Measurements from ENCODE around the gene GPN2. TPM values are rescaled to one million over a fixed set of nuclear protein-coding genes. Genes with fewer than 3 reads are reported as not detected.
A peak's percentile ranks its signal among the peaks of the same experiment; 100 is the strongest.

Gene GPN2
- total RNA-seq, 1 experiment from 2014 or later: 32.0 TPM

- no peak overlapping the region for H3K4me3 Mint-ChIP-seq (ENCODE audit: unreplicated experiment)
- no peaks in the 10 kb centered on the region for H3K36me3 ChIP-seq (ENCODE audit: control insufficient read depth, insufficient read depth, low read length)
- H3K4me3 ChIP-seq (ENCODE audit: low read depth, low read length): no peak overlapping the region
- peaks cover 22% of the 10 kb centered on the region for H3K36me3 Mint-ChIP-seq (ENCODE audit: insufficient read depth, unreplicated experiment)
- intact Hi-C loops (cut with micrococcal nuclease; ENCODE audit: unreplicated experiment): no loop called here
- TF ChIP-seq, protein P1, sequence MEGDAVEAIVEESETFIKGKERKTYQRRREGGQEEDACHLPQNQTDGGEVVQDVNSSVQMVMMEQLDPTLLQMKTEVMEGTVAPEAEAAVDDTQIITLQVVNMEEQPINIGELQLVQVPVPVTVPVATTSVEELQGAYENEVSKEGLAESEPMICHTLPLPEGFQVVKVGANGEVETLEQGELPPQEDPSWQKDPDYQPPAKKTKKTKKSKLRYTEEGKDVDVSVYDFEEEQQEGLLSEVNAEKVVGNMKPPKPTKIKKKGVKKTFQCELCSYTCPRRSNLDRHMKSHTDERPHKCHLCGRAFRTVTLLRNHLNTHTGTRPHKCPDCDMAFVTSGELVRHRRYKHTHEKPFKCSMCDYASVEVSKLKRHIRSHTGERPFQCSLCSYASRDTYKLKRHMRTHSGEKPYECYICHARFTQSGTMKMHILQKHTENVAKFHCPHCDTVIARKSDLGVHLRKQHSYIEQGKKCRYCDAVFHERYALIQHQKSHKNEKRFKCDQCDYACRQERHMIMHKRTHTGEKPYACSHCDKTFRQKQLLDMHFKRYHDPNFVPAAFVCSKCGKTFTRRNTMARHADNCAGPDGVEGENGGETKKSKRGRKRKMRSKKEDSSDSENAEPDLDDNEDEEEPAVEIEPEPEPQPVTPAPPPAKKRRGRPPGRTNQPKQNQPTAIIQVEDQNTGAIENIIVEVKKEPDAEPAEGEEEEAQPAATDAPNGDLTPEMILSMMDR (IDR thresholded peaks at IDR 0.05; ENCODE audit: insufficient read depth in 1 of 2, low read depth in 1 of 2, low read length in 1 of 2, severe bottlenecking in 1 of 2, unreplicated experiment in 1 of 2): no peak
- ChIA-PET POLR2A (no interaction called here), CTCF (no interaction called here)
- H3K4me1 Mint-ChIP-seq (ENCODE audit: low read depth, unreplicated experiment): no peaks in the 10 kb centered on the region
- no peaks in the 10 kb centered on the region for H3K4me1 ChIP-seq
- no peak for DNase-seq
- BruUV-seq (replicated peaks): no TSS peak
- no peaks in the 10 kb centered on the region for H3K27me3 Mint-ChIP-seq (ENCODE audit: insufficient read depth, unreplicated experiment)
- H3K9me3 ChIP-seq: no peaks in the 10 kb centered on the region
- H3K27me3 ChIP-seq (replicated peaks; ENCODE audit: control insufficient read depth, insufficient read depth, low read length): no peaks in the 10 kb centered on the region
- no peaks in the 10 kb centered on the region for H3K9me3 Mint-ChIP-seq (ENCODE audit: unreplicated experiment)
- no peak overlapping the region for H3K27ac Mint-ChIP-seq (ENCODE audit: unreplicated experiment)
Measured at GRCh38 chr1:26854906-26855305, 35.2 kb downstream of the GPN2 start.

DNA sequence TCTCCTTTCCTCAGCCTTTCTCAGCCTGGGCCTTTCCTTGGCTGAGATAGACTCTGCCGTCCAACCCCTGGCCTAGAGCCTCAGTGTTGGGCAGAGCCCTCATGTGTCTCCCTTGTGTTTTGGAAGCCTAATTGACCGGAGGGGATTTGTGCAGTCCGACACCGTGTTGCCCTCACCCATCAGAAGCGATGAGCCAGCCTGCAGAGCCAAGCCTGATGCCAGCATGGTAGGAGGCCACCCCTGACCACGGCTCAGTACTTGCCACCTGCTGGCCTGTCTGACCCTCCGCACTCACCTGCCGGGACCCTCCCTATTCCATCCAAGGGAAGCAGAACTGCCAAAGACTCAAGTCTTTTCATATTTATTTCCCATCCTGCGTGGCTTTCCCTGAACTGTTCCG lies 36.5 kb downstream of the GPN2 start:
- H3K4me3 Mint-ChIP-seq (ENCODE audit: unreplicated experiment): no peak overlapping the region
- DNase-seq: no peak
- peaks cover 22% of the 10 kb centered on the region for H3K36me3 Mint-ChIP-seq (ENCODE audit: insufficient read depth, unreplicated experiment)
- TF ChIP-seq, protein P1 (IDR thresholded peaks at IDR 0.05; ENCODE audit: insufficient read depth in 1 of 2, low read depth in 1 of 2, low read length in 1 of 2, severe bottlenecking in 1 of 2, unreplicated experiment in 1 of 2): no peak
- Histone ChIP-seq H3K9me3 (no peaks in the 10 kb centered on the region), H3K4me1 (no peaks in the 10 kb centered on the region), H3K27me3 (replicated peaks; ENCODE audit: control insufficient read depth, insufficient read depth, low read length) (no peaks in the 10 kb centered on the region), H3K4me3 (ENCODE audit: low read depth, low read length) (no peak overlapping the region), H3K36me3 (ENCODE audit: control insufficient read depth, insufficient read depth, low read length) (no peaks in the 10 kb centered on the region)
- no peaks in the 10 kb centered on the region for H3K9me3 Mint-ChIP-seq (ENCODE audit: unreplicated experiment)
- no peaks in the 10 kb centered on the region for H3K4me1 Mint-ChIP-seq (ENCODE audit: low read depth, unreplicated experiment)
- intact Hi-C loops (cut with micrococcal nuclease; ENCODE audit: unreplicated experiment): loop anchor here (1.0 kb wide), 2 partner anchors 12 to 25 kb away; no protein-coding TSS in a partner anchor
- POLR2A ChIA-PET: no interaction called here
- no TSS peak for BruUV-seq (replicated peaks)
- CTCF ChIA-PET: no interaction called here
- no peak overlapping the region for H3K27ac Mint-ChIP-seq (ENCODE audit: unreplicated experiment)
- no peaks in the 10 kb centered on the region for H3K27me3 Mint-ChIP-seq (ENCODE audit: insufficient read depth, unreplicated experiment)

DNA sequence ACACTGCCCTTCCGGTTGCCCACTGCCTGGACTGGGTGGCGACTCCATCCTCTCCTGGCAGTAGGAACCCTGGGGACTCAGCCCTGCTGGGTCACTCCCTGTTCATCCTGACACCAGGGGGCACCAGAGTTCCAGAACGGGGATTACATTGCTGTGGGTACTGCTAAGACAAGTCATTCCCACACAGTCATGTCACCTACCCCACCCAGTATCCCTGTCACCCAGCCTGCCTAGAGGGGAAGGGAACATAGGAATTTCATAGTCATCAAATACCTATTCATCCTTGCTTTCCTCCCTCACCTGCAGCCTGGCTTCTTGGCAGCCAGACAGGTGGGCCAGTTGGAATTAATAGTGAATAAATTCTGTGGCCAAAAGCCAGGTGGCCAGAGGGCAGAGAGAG lies 36.9 kb downstream of the GPN2 start:
- intact Hi-C loops (cut with micrococcal nuclease; ENCODE audit: unreplicated experiment): loop anchor here (1.0 kb wide), 2 partner anchors 12 to 25 kb away; no protein-coding TSS in a partner anchor
- no peaks in the 10 kb centered on the region for H3K4me1 ChIP-seq
- ChIA-PET POLR2A (no interaction called here), CTCF (no interaction called here)
- Mint-ChIP-seq H3K36me3 (ENCODE audit: insufficient read depth, unreplicated experiment) (peaks cover 22% of the 10 kb centered on the region), H3K27ac (ENCODE audit: unreplicated experiment) (no peak overlapping the region), H3K4me3 (ENCODE audit: unreplicated experiment) (no peak overlapping the region), H3K4me1 (ENCODE audit: low read depth, unreplicated experiment) (no peaks in the 10 kb centered on the region), H3K27me3 (ENCODE audit: insufficient read depth, unreplicated experiment) (no peaks in the 10 kb centered on the region), H3K9me3 (ENCODE audit: unreplicated experiment) (no peaks in the 10 kb centered on the region)
- BruUV-seq (replicated peaks): no TSS peak
- H3K27me3 ChIP-seq (replicated peaks; ENCODE audit: control insufficient read depth, insufficient read depth, low read length): no peaks in the 10 kb centered on the region
- TF ChIP-seq, protein P1 (IDR thresholded peaks at IDR 0.05; ENCODE audit: insufficient read depth in 1 of 2, low read depth in 1 of 2, low read length in 1 of 2, severe bottlenecking in 1 of 2, unreplicated experiment in 1 of 2): peak; percentile 54 to 72
- DNase-seq: peak; percentile 84 to 87
- H3K36me3 ChIP-seq (ENCODE audit: control insufficient read depth, insufficient read depth, low read length): no peaks in the 10 kb centered on the region
- H3K4me3 ChIP-seq (ENCODE audit: low read depth, low read length): no peak overlapping the region
- no peaks in the 10 kb centered on the region for H3K9me3 ChIP-seq
